Ovary (tissue), 9 donors: Measurements from ENCODE around the gene TRPC4. TPM values are rescaled to one million over a fixed set of nuclear protein-coding genes. Genes with fewer than 3 reads are reported as not detected.

ENCODE experiments used
- DNase-seq, 5 donors: peaks; one replicate each; pipeline ENCODE4 v3.0.0-alpha.2; 2019 to 2020
- H3K27ac ChIP-seq, 2 donors: fragments of 200-600 bp; one replicate each; pipeline versions ENCODE4 v1.5.1 to v1.8.0; 2019 to 2022
- H3K27me3 ChIP-seq: fragments of 200-600 bp; one replicate; pipeline ENCODE4 v1.8.0; 2022
- H3K36me3 ChIP-seq: fragments of 200-600 bp; sonication (generic); one replicate; pipeline ENCODE4 v1.5.1; 2019
- H3K4me1 ChIP-seq: one replicate; pipeline ENCODE4 v1.8.1; 2013; ENCODE audit warnings: mild to moderate bottlenecking, moderate library complexity; ENCODE audit not compliant: insufficient read depth
- H3K4me3 ChIP-seq: fragments of 200-600 bp; sonication (generic); one replicate; pipeline ENCODE4 v1.5.1; 2017
- H3K9me3 ChIP-seq, 2 donors: fragments of 200-600 bp in 1 of 2; sonication (generic) in 1 of 2; one replicate each; pipeline versions ENCODE4 v1.5.1 to v1.8.1; 2013 to 2019; ENCODE audit warnings: mild to moderate bottlenecking in 1 of 2, moderate library complexity in 1 of 2
- EP300 ChIP-seq: sonication (generic); formaldehyde crosslinking; IDR thresholded peaks from one replicate; pipeline ENCODE4 v1.6.1; 2017; ENCODE audit warnings: antibody characterized with exemption
- POLR2A ChIP-seq: fragments of 450-650 bp; IDR thresholded peaks from one replicate; pipeline ENCODE4 v1.6.1; 2017; ENCODE audit warnings: antibody characterized with exemption, mild to moderate bottlenecking, moderate library complexity
- WGBS, 3 donors: extraction: QIAGEN DNeasy Blood & Tissue Kit in 1 of 3; methylation state at CpG; one replicate each; pipeline versions ENCODE4 v1.1.5 to v1.1.7; 2013 to 2017; 5-methylcytosine and 5-hydroxymethylcytosine counted together
- intact Hi-C, 4 donors: fragments of 100-400 bp; cut with DNase I; formaldehyde crosslinking; loops; one replicate each; pipeline versions ENCODE4 v1.11.0 to v1.15.1; 2022 to 2023
- polyA plus RNA-seq, 2 donors: library from polyadenylated mRNA; stranded (reverse); fragments of 200-250 nt in 1 of 2; fragments of 350-450 nt in 1 of 2; fragmentation: Illumina TruSeq in 1 of 2; extraction: RNeasy Lipid Tissue Mini Kit (QIAGEN cat#74804) in 1 of 2; gene quantifications; one replicate each; pipeline ENCODE4 v1.2.3, GENCODE V29; 2013 to 2014
- total RNA-seq, 7 donors: library from RNA; depleted of rRNA in 2 of 7; stranded (reverse); fragments of >200 nt in 2 of 7; fragmentation: NEBNext Ultra II Directional in 3 of 7; extraction: Animal tissue kit (Norgen Biotek cat#: 25700) in 3 of 7; gene quantifications; one replicate each; pipeline versions ENCODE4 v1.1.0 to v1.2.4, GENCODE V29; 2016 to 2023
- TF ChIP-seq, protein P1 (sequence below), 3 donors: fragments of 450-650 bp in 2 of 3; fragments of 200-600 bp in 1 of 3; IDR thresholded peaks; one replicate each; pipeline versions ENCODE4 v1.5.1 to v1.8.0; 2016 to 2022; ENCODE audit warnings: antibody characterized with exemption in 3 of 3, mild to moderate bottlenecking in 1 of 3
- donor health status: DM: no; HTN: no; CAD: no; lungs with moderate emphysema.
- donor health status: DM: no; HTN: no; CAD: no.
- donor health status: Bipolar disorder and iron deficiency.
- donor health status: DM: yes; HTN: yes; CAD: no.
- donor health status: DM: no; HTN: no; CAD: no.
- donor health status: DM: yes; HTN: yes; CAD: no.

The TRPC4 gene
- total and polyA plus RNA-seq, 9 donors = 1.4 to 5.5 (median 3.6) TPM

DNA sequence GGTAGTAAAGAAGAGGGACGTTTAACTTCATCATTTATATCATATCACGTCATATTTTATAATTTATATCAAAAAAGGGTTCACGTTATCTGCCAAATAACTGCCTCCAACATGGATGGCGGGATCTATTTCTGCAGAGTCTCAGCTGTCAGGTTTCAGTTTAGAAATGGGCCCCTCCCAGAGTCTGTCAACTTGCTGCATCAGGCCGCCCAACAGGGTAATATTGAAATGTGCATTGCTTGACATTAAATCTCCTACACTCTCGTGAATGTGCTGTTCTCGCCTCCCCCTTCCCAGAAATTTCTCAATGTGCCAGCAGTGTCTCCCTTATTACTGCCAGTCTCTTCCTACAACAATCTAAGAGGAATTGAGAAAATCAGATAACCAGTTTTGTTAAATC lies 96.9 kb downstream of the TRPC4 start:
- H3K27ac ChIP-seq = no peak overlapping the region
- no peaks in the 10 kb centered on the region for H3K4me1 ChIP-seq
- H3K4me3 ChIP-seq = no peak overlapping the region
- no peak for DNase-seq
- 85 to 90% (median 90%) methylated on average over 7 of the region's 7 CpGs for WGBS, 3 donors
- TF ChIP-seq POLR2A (no peak), EP300 (no peak)
- TF ChIP-seq, protein P1, sequence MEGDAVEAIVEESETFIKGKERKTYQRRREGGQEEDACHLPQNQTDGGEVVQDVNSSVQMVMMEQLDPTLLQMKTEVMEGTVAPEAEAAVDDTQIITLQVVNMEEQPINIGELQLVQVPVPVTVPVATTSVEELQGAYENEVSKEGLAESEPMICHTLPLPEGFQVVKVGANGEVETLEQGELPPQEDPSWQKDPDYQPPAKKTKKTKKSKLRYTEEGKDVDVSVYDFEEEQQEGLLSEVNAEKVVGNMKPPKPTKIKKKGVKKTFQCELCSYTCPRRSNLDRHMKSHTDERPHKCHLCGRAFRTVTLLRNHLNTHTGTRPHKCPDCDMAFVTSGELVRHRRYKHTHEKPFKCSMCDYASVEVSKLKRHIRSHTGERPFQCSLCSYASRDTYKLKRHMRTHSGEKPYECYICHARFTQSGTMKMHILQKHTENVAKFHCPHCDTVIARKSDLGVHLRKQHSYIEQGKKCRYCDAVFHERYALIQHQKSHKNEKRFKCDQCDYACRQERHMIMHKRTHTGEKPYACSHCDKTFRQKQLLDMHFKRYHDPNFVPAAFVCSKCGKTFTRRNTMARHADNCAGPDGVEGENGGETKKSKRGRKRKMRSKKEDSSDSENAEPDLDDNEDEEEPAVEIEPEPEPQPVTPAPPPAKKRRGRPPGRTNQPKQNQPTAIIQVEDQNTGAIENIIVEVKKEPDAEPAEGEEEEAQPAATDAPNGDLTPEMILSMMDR (IDR thresholded peaks at IDR 0.05) = no peak
- no peaks in the 10 kb centered on the region for H3K36me3 ChIP-seq
- intact Hi-C loops = no loop called here
- H3K9me3 ChIP-seq = no peaks in the 10 kb centered on the region
- H3K27me3 ChIP-seq = no peaks in the 10 kb centered on the region

DNA sequence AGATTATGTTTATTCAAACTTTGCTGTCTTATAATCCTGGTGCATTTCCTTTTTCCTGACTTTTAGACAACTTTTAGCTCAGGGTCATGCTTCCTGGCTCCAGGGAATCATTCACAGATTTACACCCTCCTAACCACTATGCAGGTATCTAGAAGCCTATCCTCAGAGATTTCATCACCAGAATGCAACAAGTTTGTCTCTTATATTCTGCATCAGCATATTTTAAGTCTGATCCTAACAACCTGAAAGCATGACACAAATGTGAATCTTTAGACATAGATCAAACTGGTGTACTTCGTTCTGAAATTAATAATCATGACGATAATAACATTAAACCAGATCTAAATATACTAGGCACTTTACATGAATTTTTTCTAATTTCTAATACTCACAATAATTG lies 100.0 kb downstream of the TRPC4 start:
- WGBS, 3 donors = 93 to 97% (median 94%) methylated on average over 2 of the region's 2 CpGs
- Histone ChIP-seq H3K27ac (no peak overlapping the region), H3K36me3 (no peaks in the 10 kb centered on the region), H3K4me3 (no peak overlapping the region), H3K4me1 (no peaks in the 10 kb centered on the region), H3K9me3 (no peaks in the 10 kb centered on the region), H3K27me3 (no peaks in the 10 kb centered on the region)
- TF ChIP-seq, protein P1 (IDR thresholded peaks at IDR 0.05) = no peak
- TF ChIP-seq POLR2A (no peak), EP300 (no peak)
- intact Hi-C loops = no loop called here
- DNase-seq = no peak

DNA sequence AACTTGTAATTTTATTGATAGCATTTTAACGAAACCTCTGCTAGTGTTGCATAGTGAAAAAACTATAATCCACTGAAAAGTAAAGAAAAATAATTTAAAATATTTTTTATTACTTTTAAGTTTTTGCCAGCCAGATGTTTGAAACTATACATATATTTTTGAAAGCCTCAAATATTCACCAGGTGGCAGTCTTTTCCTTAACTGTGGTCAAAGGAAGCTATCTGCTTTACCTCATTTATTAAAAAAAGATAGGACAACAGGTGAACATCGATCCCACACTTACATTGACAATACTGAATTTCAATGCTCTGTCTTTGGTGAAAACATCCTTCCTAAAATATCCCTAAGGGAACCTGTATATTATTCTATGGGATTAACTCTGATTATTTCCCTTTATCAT lies 100.5 kb downstream of the TRPC4 start:
- Histone ChIP-seq H3K36me3 (no peaks in the 10 kb centered on the region), H3K4me3 (no peak overlapping the region), H3K27ac (no peak overlapping the region), H3K27me3 (no peaks in the 10 kb centered on the region), H3K4me1 (no peaks in the 10 kb centered on the region), H3K9me3 (no peaks in the 10 kb centered on the region)
- WGBS, 3 donors = 66 to 71% (median 69%) methylated on average over 2 of the region's 2 CpGs
- intact Hi-C loops = no loop called here
- no peak for TF ChIP-seq EP300
- no peak for TF ChIP-seq POLR2A
- TF ChIP-seq, protein P1 (IDR thresholded peaks at IDR 0.05) = no peak
- DNase-seq = no peak

DNA sequence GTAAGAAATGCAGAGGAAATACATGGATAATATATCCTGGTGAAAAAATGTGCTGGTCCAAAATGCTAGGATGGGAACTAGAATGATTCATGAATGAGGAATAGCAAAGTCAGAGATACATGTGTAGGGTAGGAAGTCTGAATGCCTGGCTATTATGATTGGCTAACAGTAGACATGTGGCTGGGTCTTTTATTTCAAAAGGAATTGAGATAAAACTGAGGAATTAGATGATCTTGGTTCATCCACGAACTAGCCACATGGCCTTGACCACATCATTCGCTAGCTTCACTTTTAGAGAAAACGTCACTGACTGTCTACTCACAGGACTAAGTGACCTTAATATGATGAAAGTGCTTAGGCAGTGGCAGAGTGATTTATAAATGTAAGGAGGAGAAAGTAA lies 103.1 kb downstream of the TRPC4 start:
- intact Hi-C loops = no loop called here
- WGBS, 3 donors = 82 to 83% (median 82%) methylated on average over 3 of the region's 3 CpGs
- no peak for DNase-seq

More for the DNA sequence above, 103.1 kb downstream of the TRPC4 start:
- Histone ChIP-seq H3K36me3 (no peaks in the 10 kb centered on the region), H3K27me3 (no peaks in the 10 kb centered on the region), H3K4me3 (no peak overlapping the region), H3K27ac (no peak overlapping the region), H3K9me3 (no peaks in the 10 kb centered on the region), H3K4me1 (no peaks in the 10 kb centered on the region)
- TF ChIP-seq EP300 (no peak), POLR2A (no peak)
- TF ChIP-seq, protein P1 (IDR thresholded peaks at IDR 0.05) = no peak
